ENCODE results near the gene MYBPH. TPM values are rescaled to one million over a fixed set of nuclear protein-coding genes. Genes with fewer than 3 reads are reported as not detected.

Gene MYBPH
- total and polyA plus RNA-seq, 2 donors (not counting 1 experiment from before 2014, with no cell fraction given), result not detected

DNA sequence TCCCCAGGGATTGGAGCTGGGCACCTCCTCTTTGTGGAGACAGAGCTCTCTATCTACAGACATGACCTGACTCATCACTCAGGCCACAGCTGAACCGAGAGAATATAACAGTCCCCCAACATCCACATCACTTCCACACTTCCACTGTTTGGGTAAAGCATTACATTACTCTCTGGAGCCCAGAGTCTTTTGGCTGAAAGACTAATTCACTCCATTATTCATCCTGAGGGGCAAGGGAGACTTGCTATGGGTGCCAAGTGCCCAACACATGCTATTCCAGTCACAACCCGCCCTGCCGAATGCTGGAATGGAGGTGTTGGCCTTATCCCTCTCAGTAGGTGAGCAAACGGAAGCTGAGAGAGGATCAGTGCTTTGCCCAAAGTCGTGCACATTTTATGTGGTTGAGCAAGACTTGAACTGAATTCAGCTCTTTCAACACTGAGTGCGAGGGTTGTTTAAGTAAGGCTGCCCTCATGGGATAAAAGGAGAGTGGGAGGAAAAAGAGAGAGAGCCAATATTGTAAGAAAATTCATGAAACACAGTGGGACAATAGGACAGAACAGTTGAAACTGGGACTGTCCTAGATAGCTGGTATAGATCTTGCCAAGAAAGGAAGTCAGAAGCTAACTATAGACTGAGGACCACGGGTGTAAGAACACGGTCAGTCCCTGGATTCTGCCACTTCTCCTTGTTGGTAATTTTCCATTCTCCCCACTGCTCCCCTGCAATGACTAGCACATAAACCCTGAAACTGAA, 24.4 kb upstream of the MYBPH start:
- Histone ChIP-seq H3K27ac (ENCODE audit: low read length in 2 of 2) (no peak overlapping the region), H2AFZ (ENCODE audit: insufficient read depth, low read depth, low read length, poor library complexity, severe bottlenecking) (no peak overlapping the region), H3K79me2 (ENCODE audit: control insufficient read depth, insufficient read depth, low read length) (no peaks in the 10 kb centered on the region), H4K20me1 (ENCODE audit: control insufficient read depth, insufficient read depth, low read length, poor library complexity, severe bottlenecking) (no peaks in the 10 kb centered on the region), H3K4me1 (ENCODE audit: control insufficient read depth in 2 of 2, insufficient read depth in 2 of 2, low read length in 2 of 2) (no peaks in the 10 kb centered on the region), H3K27me3 (replicated peaks in 1 of 4; ENCODE audit: control extremely low read depth in 1 of 4, control insufficient read depth in 3 of 4, insufficient read depth in 4 of 4, low read length in 3 of 4) (peaks cover 0 to 5% (median 2%) of the 10 kb centered on the region in 4 experiments), H3K9ac (ENCODE audit: low read length) (no peak overlapping the region), H3K36me3 (replicated peaks in 1 of 2; ENCODE audit: control extremely low read depth in 1 of 2, control insufficient read depth in 1 of 2, extremely low read depth in 1 of 2, insufficient read depth in 2 of 2, low read length in 1 of 2) (no peaks in the 10 kb centered on the region), H3K4me2 (replicated peaks; ENCODE audit: low read depth, low read length, poor library complexity, severe bottlenecking) (no peak overlapping the region), H3K4me3 (ENCODE audit: control extremely low read depth in 1 of 5, extremely low read depth in 1 of 5, insufficient read depth in 1 of 5, low read depth in 2 of 5, low read length in 4 of 5) (no peak overlapping the region), H3K9me3 (ENCODE audit: control extremely low read depth in 1 of 3, control insufficient read depth in 2 of 3, insufficient read depth in 1 of 3, low read length in 2 of 3) (no peaks in the 10 kb centered on the region)
- 75% methylated on average over 8 of the region's 8 CpGs for WGBS (ENCODE audit: insufficient coverage)
- ATAC-seq (ENCODE audit: low read depth) (no peak), DNase-seq (no peak)
- no peak overlapping the region for H3K27ac Mint-ChIP-seq
- intact Hi-C loops (cut with micrococcal nuclease), result no loop called here
- H3K4me1 Mint-ChIP-seq, result no peaks in the 10 kb centered on the region
- ChIA-PET POLR2A (no interaction called here), CTCF (interaction anchor here (1.5 kb wide), 1 partner anchor 17 kb away, joined by 7 read pairs; no protein-coding TSS in a partner anchor)
- peaks cover 44% of the 10 kb centered on the region for H3K27me3 Mint-ChIP-seq
- no peak for TF ChIP-seq EZH2 (IDR thresholded peaks at IDR 0.05; ENCODE audit: borderline replicate concordance, insufficient read depth, low read depth, low read length, poor library complexity, severe bottlenecking)
- TF ChIP-seq, protein P1, sequence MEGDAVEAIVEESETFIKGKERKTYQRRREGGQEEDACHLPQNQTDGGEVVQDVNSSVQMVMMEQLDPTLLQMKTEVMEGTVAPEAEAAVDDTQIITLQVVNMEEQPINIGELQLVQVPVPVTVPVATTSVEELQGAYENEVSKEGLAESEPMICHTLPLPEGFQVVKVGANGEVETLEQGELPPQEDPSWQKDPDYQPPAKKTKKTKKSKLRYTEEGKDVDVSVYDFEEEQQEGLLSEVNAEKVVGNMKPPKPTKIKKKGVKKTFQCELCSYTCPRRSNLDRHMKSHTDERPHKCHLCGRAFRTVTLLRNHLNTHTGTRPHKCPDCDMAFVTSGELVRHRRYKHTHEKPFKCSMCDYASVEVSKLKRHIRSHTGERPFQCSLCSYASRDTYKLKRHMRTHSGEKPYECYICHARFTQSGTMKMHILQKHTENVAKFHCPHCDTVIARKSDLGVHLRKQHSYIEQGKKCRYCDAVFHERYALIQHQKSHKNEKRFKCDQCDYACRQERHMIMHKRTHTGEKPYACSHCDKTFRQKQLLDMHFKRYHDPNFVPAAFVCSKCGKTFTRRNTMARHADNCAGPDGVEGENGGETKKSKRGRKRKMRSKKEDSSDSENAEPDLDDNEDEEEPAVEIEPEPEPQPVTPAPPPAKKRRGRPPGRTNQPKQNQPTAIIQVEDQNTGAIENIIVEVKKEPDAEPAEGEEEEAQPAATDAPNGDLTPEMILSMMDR (IDR thresholded peaks at IDR 0.05), result no peak
- no peak overlapping the region for H3K4me3 Mint-ChIP-seq
- H3K9me3 Mint-ChIP-seq (ENCODE audit: insufficient read depth), result no peaks in the 10 kb centered on the region

DNA sequence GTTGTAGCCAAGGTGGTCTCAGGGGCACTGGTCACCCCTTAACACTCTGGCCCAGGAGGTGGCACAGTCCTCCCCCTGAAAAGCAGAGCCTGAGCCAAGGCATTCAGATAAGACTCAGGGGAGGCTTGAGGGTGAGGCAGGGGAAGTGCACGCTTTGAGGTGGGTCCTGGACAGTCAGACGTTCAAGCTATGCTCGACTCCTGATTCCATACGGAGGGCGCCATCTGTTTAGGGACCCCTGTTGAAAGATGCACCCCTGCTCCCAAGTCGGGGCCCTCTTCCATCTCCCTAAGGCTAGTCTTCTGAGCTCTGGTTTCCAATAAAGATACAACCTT, 23.8 kb upstream of the MYBPH start:
- Histone ChIP-seq H3K79me2 (ENCODE audit: control insufficient read depth, insufficient read depth, low read length) (no peaks in the 10 kb centered on the region), H2AFZ (ENCODE audit: insufficient read depth, low read depth, low read length, poor library complexity, severe bottlenecking) (no peak overlapping the region), H3K4me3 (ENCODE audit: control extremely low read depth in 1 of 5, extremely low read depth in 1 of 5, insufficient read depth in 1 of 5, low read depth in 2 of 5, low read length in 4 of 5) (no peak overlapping the region), H3K9ac (ENCODE audit: low read length) (no peak overlapping the region), H3K36me3 (replicated peaks in 1 of 2; ENCODE audit: control extremely low read depth in 1 of 2, control insufficient read depth in 1 of 2, extremely low read depth in 1 of 2, insufficient read depth in 2 of 2, low read length in 1 of 2) (no peaks in the 10 kb centered on the region), H3K4me1 (ENCODE audit: control insufficient read depth in 2 of 2, insufficient read depth in 2 of 2, low read length in 2 of 2) (no peaks in the 10 kb centered on the region), H3K27me3 (replicated peaks in 1 of 4; ENCODE audit: control extremely low read depth in 1 of 4, control insufficient read depth in 3 of 4, insufficient read depth in 4 of 4, low read length in 3 of 4) (peaks cover 0 to 9% (median 1%) of the 10 kb centered on the region in 4 experiments), H3K4me2 (replicated peaks; ENCODE audit: low read depth, low read length, poor library complexity, severe bottlenecking) (no peak overlapping the region), H3K27ac (ENCODE audit: low read length in 2 of 2) (no peak overlapping the region), H3K9me3 (ENCODE audit: control extremely low read depth in 1 of 3, control insufficient read depth in 2 of 3, insufficient read depth in 1 of 3, low read length in 2 of 3) (no peaks in the 10 kb centered on the region), H4K20me1 (ENCODE audit: control insufficient read depth, insufficient read depth, low read length, poor library complexity, severe bottlenecking) (no peaks in the 10 kb centered on the region)
- ATAC-seq (ENCODE audit: low read depth) (no peak), DNase-seq (no peak)
- Mint-ChIP-seq H3K27ac (no peak overlapping the region), H3K4me3 (no peak overlapping the region), H3K27me3 (peaks cover 44% of the 10 kb centered on the region), H3K9me3 (ENCODE audit: insufficient read depth) (no peaks in the 10 kb centered on the region), H3K4me1 (no peaks in the 10 kb centered on the region)
- intact Hi-C loops (cut with micrococcal nuclease), result no loop called here
- WGBS (ENCODE audit: insufficient coverage), result 93% methylated on average over 6 of the region's 6 CpGs
- ChIA-PET CTCF (no interaction called here), POLR2A (no interaction called here)
- no peak for TF ChIP-seq EZH2 (IDR thresholded peaks at IDR 0.05; ENCODE audit: borderline replicate concordance, insufficient read depth, low read depth, low read length, poor library complexity, severe bottlenecking)
- TF ChIP-seq, protein P1 (IDR thresholded peaks at IDR 0.05), result no peak

Measured in B cell (primary cell).